Left ventricle myocardium inferior (tissue), 1 donor: ENCODE results near the gene CAMKMT. TPM values are rescaled to one million over a fixed set of nuclear protein-coding genes. Genes with fewer than 3 reads are reported as not detected.

ENCODE experiments used
- DNase-seq: peaks from one replicate; pipeline ENCODE4 v3.0.0-alpha.2; 2020
- H3K27ac ChIP-seq: fragments of 200-600 bp; replicated peaks from 2 replicates; pipeline ENCODE4 v1.8.0; 2021
- H3K27me3 ChIP-seq: fragments of 200-600 bp; 2 replicates; pipeline ENCODE4 v1.8.0; 2021; ENCODE audit warnings: low read depth
- H3K36me3 ChIP-seq: fragments of 200-600 bp; 2 replicates; pipeline ENCODE4 v1.8.0; 2021
- H3K4me1 ChIP-seq: fragments of 200-600 bp; 2 replicates; pipeline ENCODE4 v1.8.0; 2021
- H3K4me3 ChIP-seq: fragments of 200-600 bp; 2 replicates; pipeline ENCODE4 v1.8.0; 2021; ENCODE audit warnings: mild to moderate bottlenecking, moderate library complexity
- H3K9me3 ChIP-seq: fragments of 200-600 bp; replicated peaks from 2 replicates; pipeline ENCODE4 v1.8.0; 2021
- intact Hi-C: fragments of 100-400 bp; cut with micrococcal nuclease; formaldehyde crosslinking; loops from one replicate; pipeline ENCODE4 v1.11.0; 2022
- total RNA-seq: library from RNA; stranded (reverse); fragmentation: NEBNext Ultra II Directional; extraction: Animal tissue kit (Norgen Biotek cat#: 25700); gene quantifications from one replicate; pipeline ENCODE4 v1.2.1, GENCODE V29; 2021
- TF ChIP-seq, protein P1 (sequence below): fragments of 200-600 bp; IDR thresholded peaks from 2 replicates; pipeline ENCODE4 v1.8.0; 2021; ENCODE audit warnings: antibody characterized with exemption, mild to moderate bottlenecking, borderline replicate concordance
- donor health status: DM: no; HTN: yes; CAD: no; lungs with severe emphysema.

The CAMKMT gene
- total RNA-seq, 1 donor from 2014 or later, result 4.8 TPM

GRCh38 chr2:44798139-44798659 lies 436.5 kb downstream of the CAMKMT start:
- no peak for DNase-seq
- no peaks in the 10 kb centered on the region for H3K36me3 ChIP-seq
- peaks cover 25% of the 10 kb centered on the region for H3K4me1 ChIP-seq
- intact Hi-C loops, result no loop called here
- peaks cover 90% of the 10 kb centered on the region for H3K27me3 ChIP-seq
- no peak overlapping the region for H3K27ac ChIP-seq
- TF ChIP-seq, protein P1, sequence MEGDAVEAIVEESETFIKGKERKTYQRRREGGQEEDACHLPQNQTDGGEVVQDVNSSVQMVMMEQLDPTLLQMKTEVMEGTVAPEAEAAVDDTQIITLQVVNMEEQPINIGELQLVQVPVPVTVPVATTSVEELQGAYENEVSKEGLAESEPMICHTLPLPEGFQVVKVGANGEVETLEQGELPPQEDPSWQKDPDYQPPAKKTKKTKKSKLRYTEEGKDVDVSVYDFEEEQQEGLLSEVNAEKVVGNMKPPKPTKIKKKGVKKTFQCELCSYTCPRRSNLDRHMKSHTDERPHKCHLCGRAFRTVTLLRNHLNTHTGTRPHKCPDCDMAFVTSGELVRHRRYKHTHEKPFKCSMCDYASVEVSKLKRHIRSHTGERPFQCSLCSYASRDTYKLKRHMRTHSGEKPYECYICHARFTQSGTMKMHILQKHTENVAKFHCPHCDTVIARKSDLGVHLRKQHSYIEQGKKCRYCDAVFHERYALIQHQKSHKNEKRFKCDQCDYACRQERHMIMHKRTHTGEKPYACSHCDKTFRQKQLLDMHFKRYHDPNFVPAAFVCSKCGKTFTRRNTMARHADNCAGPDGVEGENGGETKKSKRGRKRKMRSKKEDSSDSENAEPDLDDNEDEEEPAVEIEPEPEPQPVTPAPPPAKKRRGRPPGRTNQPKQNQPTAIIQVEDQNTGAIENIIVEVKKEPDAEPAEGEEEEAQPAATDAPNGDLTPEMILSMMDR, result no peak
- no peaks in the 10 kb centered on the region for H3K9me3 ChIP-seq
- H3K4me3 ChIP-seq, result no peak overlapping the region

DNA sequence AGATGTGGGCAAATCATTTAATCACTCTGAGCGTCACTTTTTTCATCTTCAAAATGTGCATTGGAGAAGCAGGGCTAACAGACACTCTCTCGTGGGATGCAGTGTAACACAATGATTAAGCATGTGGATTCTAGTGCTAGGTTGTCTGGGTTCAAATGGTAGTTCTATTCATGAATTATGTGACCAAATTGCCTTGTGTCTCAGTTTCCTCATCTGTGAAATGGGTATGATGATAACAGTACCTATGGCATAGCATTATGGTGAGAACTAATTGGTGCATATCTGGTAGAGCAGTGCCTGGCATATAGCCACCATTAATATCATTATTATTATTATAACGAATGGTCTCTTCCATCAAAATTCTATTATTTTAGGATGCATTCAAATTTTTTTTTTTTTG lies 437.4 kb downstream of the CAMKMT start:
- no peak overlapping the region for H3K27ac ChIP-seq
- no peaks in the 10 kb centered on the region for H3K9me3 ChIP-seq
- peaks cover 93% of the 10 kb centered on the region for H3K27me3 ChIP-seq
- no peak overlapping the region for H3K4me3 ChIP-seq
- H3K36me3 ChIP-seq, result no peaks in the 10 kb centered on the region
- intact Hi-C loops, result no loop called here
- TF ChIP-seq, protein P1, result no peak
- H3K4me1 ChIP-seq, result peaks cover 25% of the 10 kb centered on the region
- DNase-seq, result no peak

DNA sequence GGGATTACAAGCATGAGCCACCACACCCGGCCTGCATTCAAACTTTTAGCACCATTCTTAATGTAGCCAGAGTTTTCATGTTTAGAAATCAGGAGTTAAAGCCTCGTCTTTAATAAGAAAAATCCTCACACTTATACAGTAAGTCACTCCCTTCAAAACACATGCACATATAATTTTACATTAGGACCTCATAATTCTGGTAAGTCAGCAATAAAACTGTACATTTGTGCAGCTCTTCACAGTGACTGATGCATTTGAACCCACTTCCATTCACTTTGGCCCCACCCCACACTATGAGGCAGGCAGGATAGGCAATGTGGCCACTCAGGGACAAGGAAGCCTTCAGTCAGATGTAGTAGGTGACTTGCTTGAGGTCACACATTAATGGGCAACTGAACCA lies 438.0 kb downstream of the CAMKMT start:
- TF ChIP-seq, protein P1, result no peak
- Histone ChIP-seq H3K36me3 (no peaks in the 10 kb centered on the region), H3K27me3 (peaks cover 99% of the 10 kb centered on the region), H3K4me1 (peaks cover 25% of the 10 kb centered on the region), H3K27ac (no peak overlapping the region), H3K9me3 (no peaks in the 10 kb centered on the region), H3K4me3 (no peak overlapping the region)
- intact Hi-C loops, result no loop called here
- no peak for DNase-seq

- peak overlapping the region; percentile 46 for H3K4me3 ChIP-seq
- no peaks in the 10 kb centered on the region for H3K9me3 ChIP-seq
- TF ChIP-seq, protein P1, result no peak
- peaks cover 100% of the 10 kb centered on the region for H3K27me3 ChIP-seq
- peaks cover 25% of the 10 kb centered on the region for H3K4me1 ChIP-seq
- no peak overlapping the region for H3K27ac ChIP-seq
- H3K36me3 ChIP-seq, result no peaks in the 10 kb centered on the region
- intact Hi-C loops, result no loop called here
- no peak for DNase-seq
Measured at GRCh38 chr2:44801289-44801840, 439.6 kb downstream of the CAMKMT start.

DNA sequence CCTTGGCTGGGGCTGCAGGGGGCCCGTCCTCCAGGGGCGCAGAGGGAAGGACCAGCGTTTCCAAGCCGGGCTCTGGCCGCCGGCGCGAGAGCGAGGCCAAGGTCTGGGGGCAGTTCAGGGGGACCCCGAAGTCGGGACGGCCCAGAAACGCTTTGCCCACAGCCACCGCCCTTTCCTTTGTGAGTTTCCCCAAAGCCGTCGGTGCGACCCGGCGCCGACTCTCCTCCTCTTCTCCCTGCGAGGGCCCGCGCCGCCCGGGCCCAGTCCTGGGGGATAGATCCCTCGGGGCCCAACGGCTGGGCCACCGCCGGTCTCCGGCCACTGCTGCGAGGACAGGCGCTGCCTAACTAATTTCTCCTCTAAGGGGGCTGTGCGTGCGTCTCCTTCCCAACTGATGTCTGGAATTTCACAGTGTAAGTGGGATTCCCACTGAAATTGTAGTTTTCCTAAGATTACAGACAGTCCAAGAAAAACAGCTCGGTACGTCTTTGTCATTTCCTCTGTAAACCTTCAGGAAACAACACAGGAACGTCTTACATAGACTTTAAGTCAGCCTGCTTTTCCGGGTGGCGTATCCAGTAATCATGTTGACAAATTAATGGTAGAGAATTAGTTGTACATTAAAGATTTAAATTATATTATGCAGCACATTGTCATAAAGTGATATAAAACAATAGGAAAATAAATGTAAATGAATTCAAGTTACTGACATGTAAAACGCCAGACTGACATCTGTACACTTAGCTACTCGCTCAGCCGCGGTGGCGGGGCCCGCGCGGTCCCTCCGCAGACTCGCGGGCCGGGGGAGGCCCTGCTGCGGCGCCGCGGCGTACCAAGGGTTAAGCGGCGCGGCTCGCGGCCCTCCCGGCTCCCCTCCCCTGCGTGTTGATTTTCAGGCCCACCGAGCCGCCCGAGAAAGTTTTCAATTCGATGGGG lies 440.4 kb downstream of the CAMKMT start:
- Histone ChIP-seq H3K4me3 (peak overlapping the region; percentile 46), H3K27me3 (peaks cover 100% of the 10 kb centered on the region)
- TF ChIP-seq, protein P1, result no peak

More for the DNA sequence above, 440.4 kb downstream of the CAMKMT start:
- Histone ChIP-seq H3K4me1 (peaks cover 25% of the 10 kb centered on the region), H3K27ac (no peak overlapping the region), H3K36me3 (no peaks in the 10 kb centered on the region), H3K9me3 (no peaks in the 10 kb centered on the region)
- DNase-seq, result no peak
- intact Hi-C loops, result no loop called here
